HepG2 (cell line): ENCODE measurements around the gene AKR1B15.

ENCODE experiments used
- CTCF ChIP-seq: sonication (generic); formaldehyde crosslinking; IDR thresholded peaks from 2 replicates; pipeline ENCODE4 v1.5.0; 2020; ENCODE audit warnings: mild to moderate bottlenecking, missing genetic modification reagents, moderate library complexity
- E2F5 ChIP-seq: sonication (generic); formaldehyde crosslinking; conservative IDR thresholded peaks from 2 replicates; pipeline ENCODE4 v1.4.0; 2020; ENCODE audit warnings: missing genetic modification reagents
- MNT ChIP-seq: fragments of 450-650 bp; IDR thresholded peaks from 2 replicates; pipeline ENCODE4 v1.6.1; 2016
- SRSF4 ChIP-seq: fragments of 200-400 bp; formaldehyde crosslinking; IDR thresholded peaks from one replicate; pipeline ENCODE4 v1.6.1; 2018; ENCODE audit warnings: mild to moderate bottlenecking, low read depth, low read length, moderate library complexity; ENCODE audit not compliant: poor library complexity, severe bottlenecking

DNA sequence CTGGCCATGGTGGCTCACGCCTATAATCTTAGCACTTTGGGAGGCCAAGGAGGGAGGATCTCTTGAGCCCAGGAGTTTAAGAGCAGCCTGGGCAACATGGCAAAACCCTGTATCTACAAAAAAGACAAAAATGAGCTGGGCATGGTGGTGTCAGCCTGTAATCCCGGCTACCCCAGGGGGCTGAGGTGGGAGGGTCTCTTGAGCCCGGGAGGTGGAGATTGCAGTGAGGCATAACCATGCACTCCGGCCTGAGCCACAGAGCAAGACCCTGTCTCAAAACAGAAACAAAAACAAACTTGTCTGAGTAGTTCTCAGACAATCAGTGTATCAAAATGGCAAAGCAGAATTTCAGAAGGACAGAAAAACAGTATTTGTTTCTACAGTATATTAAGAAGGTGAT, 52.5 kb downstream of the AKR1B15 start:
- TF ChIP-seq SRSF4: no peak
- no peak for TF ChIP-seq CTCF (CRISPR knock-in tag)
- no peak for TF ChIP-seq E2F5 (CRISPR knock-in tag)
- TF ChIP-seq MNT: no peak
